Measurements from ENCODE around the gene DIP2C.
"Not testable (repeated sequence)": the region's sequence is repeated elsewhere in the genome, so short reads cannot be mapped to it uniquely, and the experiment has no call there.

Gene DIP2C

DNA sequence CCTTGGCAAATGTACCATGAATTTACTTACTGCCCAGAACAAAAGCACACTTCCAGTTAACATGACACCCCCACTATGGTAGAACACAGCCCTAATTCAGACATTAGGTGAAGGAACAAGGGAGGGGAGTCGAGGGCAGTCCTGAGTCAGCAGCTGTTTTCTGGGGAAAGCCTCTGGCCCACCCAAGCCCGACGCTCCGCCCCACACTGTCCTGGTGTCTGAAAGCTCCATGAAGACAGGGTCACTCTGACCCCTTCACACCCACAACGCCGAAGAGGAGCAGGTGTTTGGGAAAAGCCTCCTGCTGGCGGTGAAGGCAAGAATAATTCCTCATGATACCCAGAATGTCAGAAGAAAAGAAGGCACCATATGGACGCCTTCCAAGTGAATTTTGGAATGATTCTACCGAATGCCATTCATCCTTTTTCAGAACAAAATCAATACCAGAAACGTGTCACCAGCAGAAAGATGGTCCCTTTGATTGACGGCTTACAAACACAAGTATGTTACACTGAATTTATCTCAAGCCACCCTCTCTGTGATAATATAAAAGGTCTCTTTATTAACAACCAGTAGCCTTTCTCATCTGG lies 172.1 kb downstream of the DIP2C start:
- DNase-seq (ENCODE audit: low read depth in 1 of 2, low spot score in 1 of 2): no peak

DNA sequence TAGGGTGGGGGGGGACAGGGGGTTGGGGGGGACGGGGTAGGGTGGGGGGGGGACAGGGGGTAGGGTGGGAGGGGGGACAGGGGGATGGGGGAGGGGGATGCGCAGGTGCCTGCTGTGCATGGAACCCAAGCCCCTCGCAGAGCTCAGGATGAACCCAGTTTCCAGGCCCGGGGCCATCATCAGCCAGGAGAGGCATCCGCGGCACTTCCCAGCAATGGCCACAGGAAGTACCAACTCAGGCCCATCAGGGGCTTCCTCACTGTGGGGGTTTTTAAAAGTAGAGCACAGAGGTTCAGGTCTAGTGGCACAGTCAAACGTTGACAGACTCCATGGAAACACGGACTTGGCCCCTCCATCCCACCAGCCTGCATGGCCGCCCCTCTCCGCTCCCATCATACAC lies 172.7 kb downstream of the DIP2C start:
- DNase-seq (ENCODE audit: low read depth in 1 of 2, low spot score in 1 of 2): no peak

DNA sequence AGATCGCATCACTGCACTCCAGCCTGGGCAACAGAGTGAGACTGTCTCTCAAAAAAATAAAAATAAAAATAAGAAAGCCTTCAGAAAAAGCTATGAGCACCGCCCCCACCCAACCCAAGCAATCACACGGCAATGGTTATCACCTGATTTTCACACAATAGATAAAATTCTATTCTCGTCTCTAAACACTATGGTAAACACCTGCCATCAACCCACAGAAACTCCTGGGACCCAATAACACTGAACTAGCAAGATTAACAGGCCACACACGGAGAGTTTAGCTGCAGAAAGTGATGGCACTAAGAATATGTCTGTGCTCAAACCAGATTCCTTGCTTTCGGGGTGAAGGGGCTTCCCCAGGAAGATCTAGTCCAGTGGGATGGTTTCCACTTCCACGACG lies 173.8 kb downstream of the DIP2C start:
- no peak for DNase-seq (ENCODE audit: low read depth in 1 of 2, low spot score in 1 of 2)

- no peak for DNase-seq (ENCODE audit: low read depth in 1 of 2, low spot score in 1 of 2)
Measured at GRCh38 chr10:514137-514671, 175.3 kb downstream of the DIP2C start.

DNA sequence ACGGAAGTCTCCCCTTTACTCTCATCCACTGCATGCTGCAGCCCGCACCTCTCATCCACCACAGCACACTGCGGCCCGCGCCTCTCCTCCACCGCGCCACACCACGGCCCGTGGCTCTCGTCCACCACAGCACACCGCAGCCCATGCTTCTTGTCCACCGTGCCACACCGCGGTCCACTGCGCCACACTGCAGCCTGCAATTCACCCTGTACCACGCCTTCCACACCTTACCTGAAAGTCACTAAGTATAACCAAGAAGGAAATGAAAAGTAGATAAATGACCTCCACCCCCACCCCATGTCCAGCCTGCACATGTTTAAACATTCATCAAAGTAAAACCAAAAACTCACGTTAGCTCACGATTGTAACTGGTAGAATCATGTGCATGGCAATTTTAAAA lies 176.1 kb downstream of the DIP2C start:
- no peak for DNase-seq (ENCODE audit: low read depth in 1 of 2, low spot score in 1 of 2)

DNA sequence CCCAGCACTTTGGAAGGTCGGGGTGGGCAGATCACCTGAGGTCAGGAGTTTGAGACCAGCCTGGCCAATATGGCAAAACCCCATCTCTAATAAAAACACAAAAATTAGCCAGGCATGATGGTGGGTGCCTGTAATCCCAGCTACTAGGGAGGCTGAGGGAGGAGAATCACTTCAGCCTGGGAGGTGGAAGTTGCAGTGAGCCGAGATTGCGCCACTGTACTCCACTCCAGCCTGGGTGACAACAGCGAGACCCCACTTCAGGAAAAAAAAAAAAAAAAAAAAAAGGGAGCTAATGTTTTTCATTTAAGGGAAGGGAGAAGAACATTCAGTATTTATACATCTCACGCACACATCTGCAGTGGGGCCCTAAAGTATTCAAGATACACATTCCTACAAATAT lies 176.8 kb downstream of the DIP2C start:
- DNase-seq (ENCODE audit: low read depth in 1 of 2, low spot score in 1 of 2): not testable (repeated sequence)

DNA sequence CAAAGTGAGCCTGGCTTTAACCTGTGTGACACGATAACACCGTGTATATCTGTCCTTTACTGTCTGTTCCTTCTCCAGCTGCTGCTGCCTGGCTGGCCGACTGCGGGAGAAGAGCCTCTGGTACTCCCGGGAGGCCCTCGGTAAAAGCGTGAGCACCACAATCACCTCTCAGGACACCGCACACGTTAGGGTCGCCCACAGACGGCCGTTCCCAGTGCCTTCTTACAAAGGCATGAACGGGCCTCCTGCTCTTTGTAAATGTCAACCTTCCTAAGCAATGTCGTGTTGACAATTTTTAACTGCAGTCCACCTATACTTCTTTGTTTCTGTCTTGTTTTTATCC lies 177.6 kb downstream of the DIP2C start:
- DNase-seq (ENCODE audit: low read depth in 1 of 2, low spot score in 1 of 2): no peak

DNA sequence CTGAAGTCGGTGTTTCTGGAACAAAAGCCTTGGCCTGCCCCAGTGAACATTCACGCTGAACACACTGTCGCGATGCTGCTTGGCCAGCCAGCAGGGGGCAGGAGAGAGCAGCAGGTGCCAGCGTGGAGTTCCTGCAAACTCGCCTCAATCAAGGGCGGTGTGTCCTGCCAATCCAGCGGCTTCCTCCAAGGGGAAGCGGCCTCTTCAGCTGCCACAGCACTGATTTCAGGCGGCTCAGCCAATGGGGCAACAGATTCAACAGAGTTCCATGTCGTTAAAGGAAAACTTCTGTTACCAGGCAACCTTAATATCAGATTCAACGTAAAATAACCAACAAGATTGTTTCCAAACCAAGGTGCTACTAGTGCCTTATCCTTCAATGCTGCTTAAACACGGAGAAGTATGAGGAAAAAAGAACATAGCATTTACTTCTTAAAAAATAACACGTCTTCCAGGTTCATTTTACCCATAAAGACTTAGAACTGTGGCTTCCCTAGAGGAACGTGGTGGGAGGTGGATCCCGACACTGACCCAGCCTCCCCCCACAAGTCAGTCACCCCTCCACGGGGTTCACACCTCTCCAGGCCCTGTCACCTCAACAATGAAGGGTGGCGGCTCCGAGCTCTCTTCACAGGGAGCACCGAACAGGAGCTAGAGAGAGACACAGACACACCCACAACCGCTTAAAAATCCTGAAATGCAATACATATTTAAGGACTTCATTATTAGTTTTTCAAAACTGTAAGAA lies 178.2 kb downstream of the DIP2C start:
- DNase-seq (ENCODE audit: low read depth in 1 of 2, low spot score in 1 of 2): peak; percentile 72

DNA sequence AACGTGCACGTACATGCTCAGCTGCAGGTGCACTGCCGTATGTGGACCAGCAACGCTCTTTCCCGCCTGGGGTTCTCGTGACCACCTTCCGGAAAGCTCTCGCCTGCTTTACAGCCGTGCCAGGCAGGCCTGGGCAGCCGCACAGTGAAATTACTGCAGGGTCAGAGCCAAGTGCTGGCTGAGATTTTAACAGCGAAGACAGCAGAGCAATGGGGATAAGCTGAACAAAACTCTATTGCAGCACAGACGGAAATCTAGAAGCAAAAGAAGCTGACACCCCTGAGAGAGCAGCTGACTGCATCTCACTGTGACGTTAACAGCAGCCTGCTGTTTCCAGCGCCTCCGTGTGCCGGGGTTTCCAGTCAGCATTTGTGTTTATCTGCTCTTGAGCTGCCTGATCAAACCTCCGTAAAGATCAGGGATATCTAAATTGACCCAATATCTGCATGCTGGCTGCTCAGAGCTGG lies 179.0 kb downstream of the DIP2C start:
- no peak for DNase-seq (ENCODE audit: low read depth in 1 of 2, low spot score in 1 of 2)

DNA sequence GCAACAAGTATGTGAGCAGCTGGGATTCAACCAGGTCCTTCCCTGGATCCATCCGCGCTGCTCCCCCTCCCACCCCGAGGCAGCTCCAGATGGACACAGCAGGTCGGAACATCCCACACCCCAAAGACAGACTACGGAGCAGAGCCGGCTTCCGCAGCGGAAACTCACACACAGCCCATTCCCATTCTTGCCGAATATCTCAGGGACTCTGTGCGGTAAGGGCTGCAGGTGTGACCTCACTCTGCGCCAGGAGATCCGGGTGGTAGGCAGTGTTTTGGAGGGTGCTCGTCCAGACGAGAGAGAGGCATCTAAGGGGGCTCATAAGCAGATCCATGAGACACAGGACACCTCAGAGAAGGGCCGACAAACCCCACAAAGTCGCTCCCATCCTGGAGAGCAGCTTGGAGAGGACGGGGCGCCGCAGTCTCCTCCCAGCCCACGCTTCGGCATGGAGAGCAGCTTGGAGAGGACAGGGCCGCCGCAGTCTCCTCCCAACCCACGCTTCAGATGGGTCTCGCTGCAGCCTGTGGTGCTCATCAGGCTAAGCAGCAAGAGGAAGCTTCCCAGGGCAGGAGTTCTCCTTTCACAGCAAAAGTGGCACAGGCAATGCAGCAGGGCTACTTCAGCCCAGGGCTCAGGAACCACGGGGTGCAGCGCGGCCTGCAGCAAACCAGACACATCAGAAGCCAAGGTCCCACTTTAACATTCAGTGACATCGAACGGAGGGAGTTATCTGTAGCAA lies 179.9 kb downstream of the DIP2C start:
- DNase-seq (ENCODE audit: low read depth in 1 of 2, low spot score in 1 of 2): no peak

DNA sequence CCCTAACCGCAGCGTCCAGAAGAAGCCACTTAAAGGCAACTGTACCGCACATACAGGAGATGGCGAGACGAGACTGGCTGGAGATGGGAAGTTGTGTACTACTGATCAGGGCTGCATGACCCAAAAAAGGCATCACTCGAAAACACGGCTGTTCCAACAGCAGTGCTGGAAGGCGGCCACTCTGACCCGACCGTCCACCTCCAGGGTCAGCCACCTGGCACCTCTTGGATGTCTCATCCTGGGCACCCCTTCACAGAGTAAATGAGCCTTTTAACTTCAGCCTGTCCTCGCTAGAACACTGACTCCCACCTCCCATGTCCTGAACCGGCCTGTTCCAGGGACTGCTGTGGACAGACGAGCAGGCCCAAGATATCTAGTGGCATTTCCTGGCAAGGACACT lies 180.7 kb downstream of the DIP2C start:
- no peak for DNase-seq (ENCODE audit: low read depth in 1 of 2, low spot score in 1 of 2)

- no peak for DNase-seq (ENCODE audit: low read depth in 1 of 2, low spot score in 1 of 2)
Measured at GRCh38 chr10:507908-508444, 181.5 kb downstream of the DIP2C start.

GRCh38 chr10:507355-507699 lies 182.1 kb downstream of the DIP2C start:
- DNase-seq (ENCODE audit: low read depth in 1 of 2, low spot score in 1 of 2): no peak

DNA sequence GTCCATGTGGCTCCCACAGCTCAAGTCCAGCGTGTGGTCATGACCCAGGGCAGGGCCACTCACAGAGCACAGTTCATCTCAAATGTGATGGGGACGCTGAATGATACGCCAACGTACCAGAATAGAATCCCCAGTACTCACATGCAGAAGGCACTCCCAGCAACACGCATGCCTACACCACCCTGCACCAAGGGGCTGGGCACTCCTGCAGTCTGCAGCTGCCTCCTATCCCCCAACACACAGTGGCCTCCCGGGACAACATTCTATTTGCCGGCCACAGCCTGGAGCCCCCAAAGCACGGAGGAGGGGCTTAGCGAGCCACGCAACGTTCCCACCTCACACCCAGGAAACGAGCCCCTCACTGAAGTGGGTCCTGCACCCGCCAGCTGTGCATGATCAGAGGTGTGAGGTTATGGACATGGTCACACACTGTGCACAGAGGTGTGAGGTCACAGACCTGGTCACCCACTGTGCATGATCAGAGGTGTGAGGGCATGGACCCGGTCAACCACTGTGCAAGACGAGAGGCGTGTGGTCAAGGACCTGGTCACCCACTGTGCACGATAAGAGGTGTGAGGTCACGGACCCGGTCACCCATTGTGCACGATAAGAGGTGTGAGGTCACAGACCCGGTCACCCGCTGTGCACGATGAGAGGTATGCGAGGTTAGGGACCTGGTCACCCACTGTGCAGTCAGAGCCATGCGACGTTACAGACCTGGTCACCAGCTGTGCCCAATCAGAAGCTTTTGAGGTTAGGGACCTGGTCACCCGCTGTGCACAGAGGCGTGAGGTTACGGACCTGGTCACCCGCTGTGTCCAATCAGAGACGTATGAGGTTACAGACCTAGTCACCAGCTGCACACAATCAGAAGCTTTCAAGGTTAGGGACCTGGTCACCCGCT lies 182.8 kb downstream of the DIP2C start:
- no peak for DNase-seq (ENCODE audit: low read depth in 1 of 2, low spot score in 1 of 2)

DNA sequence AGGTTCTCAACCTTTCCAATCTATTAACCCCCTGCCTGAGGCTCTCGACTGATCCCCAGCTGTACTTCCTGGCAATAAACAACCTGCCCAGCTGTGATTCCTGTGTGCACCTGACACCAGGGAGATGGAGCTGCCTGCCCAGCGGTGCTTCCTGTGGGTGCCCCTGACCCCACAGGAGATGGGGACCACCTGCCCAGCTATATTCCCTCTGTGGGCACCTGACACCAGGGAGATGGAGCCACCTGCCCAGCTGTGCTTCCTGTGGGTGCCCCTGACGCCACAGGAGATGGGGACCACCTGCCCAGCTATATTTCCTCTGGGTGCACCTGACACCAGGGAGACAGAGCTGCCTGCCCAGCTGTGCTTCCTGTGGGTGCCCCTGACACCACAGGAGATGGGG lies 184.0 kb downstream of the DIP2C start:
- no peak for DNase-seq (ENCODE audit: low read depth in 1 of 2, low spot score in 1 of 2)

- DNase-seq (ENCODE audit: low read depth in 1 of 2, low spot score in 1 of 2): no peak
Measured at GRCh38 chr10:504806-505205, 184.7 kb downstream of the DIP2C start.

DNA sequence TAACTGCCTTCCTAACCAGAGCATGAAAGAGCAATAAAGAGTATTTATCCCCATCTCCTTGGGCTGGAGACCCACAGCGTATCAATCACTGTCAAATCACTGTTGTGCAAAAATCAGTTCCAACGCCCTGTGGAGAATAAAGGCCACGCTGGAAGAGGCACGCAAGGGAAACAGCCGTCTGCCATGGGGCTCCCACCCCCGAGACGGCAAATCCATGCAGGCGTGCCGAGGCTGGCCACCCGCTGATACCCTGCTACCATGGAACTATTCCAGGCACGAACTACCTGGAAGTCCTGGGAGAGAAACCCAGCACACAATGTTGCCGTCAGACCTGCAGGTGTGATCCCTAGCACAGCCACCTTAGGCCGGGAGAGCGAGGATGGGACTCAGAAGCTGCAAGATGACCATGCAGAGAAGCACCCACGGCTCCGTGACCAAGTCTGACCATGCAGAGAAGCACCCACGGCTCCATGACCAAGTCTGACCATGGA lies 185.3 kb downstream of the DIP2C start:
- no peak for DNase-seq (ENCODE audit: low read depth in 1 of 2, low spot score in 1 of 2)

- no peak for DNase-seq (ENCODE audit: low read depth in 1 of 2, low spot score in 1 of 2)
Measured at GRCh38 chr10:501596-501995, 187.9 kb downstream of the DIP2C start.

DNA sequence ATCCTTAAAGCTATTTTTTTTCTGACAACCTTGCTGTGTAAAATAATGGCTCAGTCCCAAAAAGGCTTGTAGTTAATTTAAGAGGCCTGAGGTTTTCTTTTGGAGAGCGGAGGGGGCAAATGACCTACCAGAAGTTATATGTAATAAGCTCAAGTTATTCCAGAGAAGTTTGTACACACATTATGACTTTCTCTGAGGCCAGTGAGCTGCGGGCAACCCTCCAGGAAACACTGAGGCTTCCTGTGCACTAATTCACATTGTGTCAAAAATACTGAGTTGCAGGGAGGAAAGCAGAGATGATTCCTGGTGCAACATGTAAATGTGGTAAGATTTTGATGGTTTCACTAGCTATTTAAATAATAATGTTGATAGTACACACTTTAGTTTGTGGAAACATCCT lies 188.6 kb downstream of the DIP2C start:
- DNase-seq (ENCODE audit: low read depth in 1 of 2, low spot score in 1 of 2): no peak

GRCh38 chr10:499991-500390 lies 189.5 kb downstream of the DIP2C start:
- no peak for DNase-seq (ENCODE audit: low read depth in 1 of 2, low spot score in 1 of 2)
